K562 (cell line): ENCODE results near the gene VPS37B. TPM values are rescaled to one million over a fixed set of nuclear protein-coding genes. Genes with fewer than 3 reads are reported as not detected.

ENCODE experiments used
- ATAC-seq: fragments of 200-7000 bp; cut with Tn5 transposase; 3 replicates; pipeline ENCODE4 v1.9.1; 2020; ENCODE audit warnings: moderate library complexity
- BruUV-seq: library from RNA; stranded (reverse); fragments of 400-500 nt; replicated peaks from 2 replicates; lab custom pipeline; 2021; lab: Mats Ljungman, UMichigan
- CTCF ChIA-PET: fragments of 300-600 bp; formaldehyde crosslinking; extraction: SDS; loops from one replicate; lab custom pipeline; 2021; ENCODE audit warnings: low intra/inter-chr PET ratio; lab: Yijun Ruan, JAX
- POLR2A ChIA-PET: fragments of 300-600, 350-650 bp; sonication (Branson Sonifier 250); formaldehyde crosslinking; extraction: SDS; loops from one replicate; lab custom pipeline; 2021; ENCODE audit warnings: antibody characterized with exemption, inconsistent platforms; lab: Yijun Ruan, JAX
- DNase-seq, 4 experiments: peaks; one replicate each; pipeline versions ENCODE4 v3.0.0 to v3.0.0-alpha.2; 2011 to 2018; ENCODE audit warnings: low spot score in 3 of 4, mixed read lengths in 3 of 4; ENCODE audit errors: extremely low read depth in 1 of 4
- FAIRE-seq: peaks from 2 replicates; lab custom pipeline; 2011; peaks lifted over from hg19 to GRCh38; lab: Jason Lieb, UNC
- H2AFZ ChIP-seq: 2 replicates; pipeline ENCODE4 v1.6.0; 2011; ENCODE audit warnings: low read depth, low read length, control low read depth, inconsistent platforms
- H3K27ac ChIP-seq: fragments of 200-600 bp; 3 replicates; pipeline ENCODE4 v1.8.0; 2011; ENCODE audit warnings: low read depth, mild to moderate bottlenecking, control low read depth, inconsistent platforms, low read length, moderate library complexity, mixed read lengths; ENCODE audit errors: extremely low read depth
- H3K27me3 ChIP-seq, 2 experiments: fragments of 300-600 bp in 1 of 2; 2 replicates in 1 of 2; 3 replicates in 1 of 2; pipeline versions ENCODE4 v1.6.0 to v1.8.0; 2011; ENCODE audit warnings: inconsistent platforms in 2 of 2, low read length in 2 of 2, mild to moderate bottlenecking in 1 of 2, mixed read lengths in 1 of 2, moderate library complexity in 1 of 2; ENCODE audit not compliant: control insufficient read depth in 2 of 2, insufficient read depth in 2 of 2
- H3K36me3 ChIP-seq: fragments of 300-600 bp; 3 replicates; pipeline ENCODE4 v1.8.0; 2011; ENCODE audit warnings: mild to moderate bottlenecking, low read length, inconsistent platforms; ENCODE audit not compliant: control insufficient read depth, insufficient read depth
- H3K4me1 ChIP-seq, 2 experiments: fragments of 200-600 bp in 1 of 2; replicated peaks in 1 of 2; 2 replicates in 1 of 2; 3 replicates in 1 of 2; pipeline versions ENCODE4 v1.5.1 to v1.8.0; 2011; ENCODE audit warnings: inconsistent platforms in 2 of 2, low read length in 2 of 2, mild to moderate bottlenecking in 1 of 2, mixed read lengths in 1 of 2, moderate library complexity in 1 of 2; ENCODE audit not compliant: control insufficient read depth in 2 of 2, insufficient read depth in 2 of 2
- H3K4me2 ChIP-seq: 2 replicates; pipeline ENCODE4 v1.6.1; 2011; ENCODE audit warnings: low read length, control low read depth, inconsistent platforms, mixed read lengths; ENCODE audit not compliant: insufficient read depth
- H3K4me3 ChIP-seq: fragments of 200-600 bp; sonication (generic), shearing (Covaris generic); 2 replicates; pipeline ENCODE4 v1.5.1; 2016; ENCODE audit warnings: control low read depth, inconsistent platforms
- H3K79me2 ChIP-seq: fragments of 200-600 bp; 3 replicates; pipeline ENCODE4 v1.8.0; 2011; ENCODE audit warnings: low read length, inconsistent platforms; ENCODE audit not compliant: control insufficient read depth, insufficient read depth
- H3K9ac ChIP-seq, 2 experiments: 2 replicates each; pipeline versions ENCODE4 v1.6.0 to v1.6.1; 2011; ENCODE audit warnings: low read depth in 2 of 2, low read length in 2 of 2, control low read depth in 1 of 2, inconsistent platforms in 1 of 2, mild to moderate bottlenecking in 1 of 2, mixed read lengths in 1 of 2; ENCODE audit not compliant: insufficient read depth in 1 of 2
- H3K9me1 ChIP-seq: one replicate; pipeline ENCODE4 v1.6.0; 2011; ENCODE audit warnings: inconsistent platforms, mild to moderate bottlenecking, low read length, moderate library complexity; ENCODE audit not compliant: control insufficient read depth, insufficient read depth
- H3K9me3 ChIP-seq: replicated peaks from 2 replicates; pipeline ENCODE4 v1.5.1; 2011; ENCODE audit warnings: low read depth, low read length, inconsistent platforms; ENCODE audit not compliant: control insufficient read depth, insufficient read depth
- H4K20me1 ChIP-seq: replicated peaks from 2 replicates; pipeline ENCODE4 v1.6.1; 2011; ENCODE audit warnings: low read length, inconsistent platforms, mixed read lengths; ENCODE audit not compliant: control insufficient read depth, insufficient read depth
- CBX3 ChIP-seq, 2 experiments: IDR thresholded peaks; 1 replicate in 1 of 2; 2 replicates in 1 of 2; pipeline ENCODE4 v1.6.1; 2012; ENCODE audit warnings: inconsistent platforms in 2 of 2, low read length in 2 of 2, borderline replicate concordance in 1 of 2, control low read depth in 1 of 2
- MCM7 ChIP-seq, 2 experiments: fragments of 450-650 bp; IDR thresholded peaks; 2 replicates each; pipeline ENCODE4 v1.6.1; 2016 to 2018
- NR4A1 ChIP-seq, 2 experiments: fragments of 250-450 bp in 1 of 2; fragments of 450-650 bp in 1 of 2; sonication (Bioruptor Pico) in 1 of 2; IDR thresholded peaks; 2 replicates each; pipeline versions ENCODE4 v1.4.0 to v1.6.1; 2016 to 2020; ENCODE audit warnings: mild to moderate bottlenecking in 2 of 2, missing compliant biosample characterization in 1 of 2, missing genetic modification characterization in 1 of 2, moderate library complexity in 1 of 2
- PHF20 ChIP-seq: fragments of 450-650 bp; IDR thresholded peaks from 2 replicates; pipeline ENCODE4 v1.6.1; 2018; ENCODE audit not compliant: partially characterized antibody
- POLR2AphosphoS5 ChIP-seq: IDR thresholded peaks from 2 replicates; pipeline ENCODE4 v1.6.1; 2011; ENCODE audit warnings: mild to moderate bottlenecking, low read depth, low read length, moderate library complexity; ENCODE audit not compliant: control insufficient read depth, insufficient read depth
- ZNF316 ChIP-seq: fragments of 450-650 bp; IDR thresholded peaks from 2 replicates; pipeline ENCODE4 v1.6.1; 2016
- WGBS: fragments of 100-300 bp; shearing (Covaris generic); methylation state at CpG from one replicate; pipeline ENCODE4 v1.1.6; 2016; ENCODE audit warnings: low coverage, mixed read lengths; ENCODE audit not compliant: insufficient coverage; ENCODE audit errors: missing lambda C conversion rate; 5-methylcytosine and 5-hydroxymethylcytosine counted together
- in situ Hi-C: fragments of 300-500 bp; cut with MboI; formaldehyde crosslinking; loops from 4 replicates; pipeline ENCODE4 v1.15.0; 2018; ENCODE audit warnings: inconsistent platforms, mixed read lengths
- intact Hi-C: fragments of 100-400 bp; cut with micrococcal nuclease; formaldehyde crosslinking; loops from 2 replicates; pipeline ENCODE4 v1.14.2; 2022
- polyA plus RNA-seq, 8 experiments: library from polyadenylated mRNA; depleted of rRNA in 4 of 8; stranded (reverse) in 5 of 8; unstranded in 3 of 8; fragments of >200 nt; fragmentation: Nextera tagmentation in 2 of 8; fragmentation: Illumina TruSeq in 1 of 8; extraction: Ambion mirVana in 2 of 8; extraction: Trizol in 1 of 8; gene quantifications; 2 replicates each; pipeline versions ENCODE4 v1.2.1 to v1.2.3, GENCODE V29; 2011 to 2014; ENCODE audit warnings: inconsistent platforms in 1 of 8, missing spikeins in 1 of 8
- total RNA-seq, 7 experiments: library from RNA; depleted of rRNA in 6 of 7; stranded (reverse); fragments of >200 nt in 6 of 7; fragmentation: Illumina TruSeq in 2 of 7; extraction: Trizol in 2 of 7; gene quantifications; 2 replicates each; pipeline versions ENCODE4 v1.2.1 to v1.2.3, GENCODE V29; 2011 to 2021; ENCODE audit warnings: low replicate concordance in 1 of 7
- TF ChIP-seq, protein P1 (sequence below): fragments of 250-450 bp; sonication (Bioruptor Pico); IDR thresholded peaks from 2 replicates; pipeline ENCODE4 v1.9.0; 2021; ENCODE audit warnings: mild to moderate bottlenecking, inconsistent platforms

The VPS37B gene
- total and polyA plus RNA-seq, 9 of the 15 experiments (the other 6 are each of a cell fraction or from before 2014, with no cell fraction given), result 0.28 to 37.4 (median 17.9) TPM

DNA sequence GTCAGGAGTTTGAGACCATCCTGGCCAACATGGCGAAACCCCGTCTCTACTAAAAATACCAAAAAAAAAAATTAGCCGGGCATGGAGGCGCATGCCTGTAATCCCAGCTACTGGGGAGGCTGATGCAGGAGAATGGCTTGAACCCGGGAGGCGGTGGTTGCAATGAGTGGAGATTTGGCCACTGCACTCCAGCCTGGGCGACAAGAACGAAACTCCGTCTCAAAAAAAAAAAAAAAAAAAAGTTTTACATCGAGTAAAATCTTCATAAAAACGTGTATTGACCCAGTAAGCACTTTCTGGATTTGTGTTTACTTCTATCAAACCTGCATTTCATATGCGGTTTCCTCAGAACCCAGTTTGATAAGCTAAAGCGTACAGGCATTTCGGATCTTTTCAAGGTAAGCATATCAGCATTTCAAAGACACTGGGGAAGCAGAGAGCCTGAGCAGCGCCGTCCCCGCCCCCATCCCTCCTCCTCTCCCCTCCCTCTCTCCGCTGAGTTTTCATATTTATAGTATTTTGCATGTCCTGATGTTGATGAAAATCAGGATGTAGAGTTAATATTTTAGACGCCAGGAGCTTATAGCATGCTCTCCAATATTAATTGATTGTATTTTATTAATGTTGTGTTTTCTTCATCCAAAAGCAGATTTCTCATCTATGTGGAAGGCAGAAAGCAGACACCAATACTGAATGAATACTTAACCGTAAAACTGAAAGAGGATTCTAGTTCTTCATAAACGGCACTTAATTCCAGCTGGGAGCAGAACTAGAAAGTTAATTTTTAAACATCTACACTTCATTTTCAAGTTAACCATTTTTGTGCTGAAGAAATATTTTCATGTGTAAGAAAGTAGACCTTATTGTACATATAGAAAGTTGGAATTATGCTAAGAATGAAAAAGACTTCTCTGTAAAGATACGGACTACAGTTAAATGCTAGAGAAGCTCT lies 69.9 kb downstream of the VPS37B start:
- 2% methylated on average over 14 of the region's 22 CpGs for WGBS
- ATAC-seq (peak; percentile 70), FAIRE-seq (peak; percentile 48), DNase-seq (peak in 2 of 4 experiments; percentile 43 to 51)
- Histone ChIP-seq H3K36me3 (no peaks in the 10 kb centered on the region), H3K9ac (no peak overlapping the region), H3K4me1 (peaks cover 3 to 9% of the 10 kb centered on the region in 2 experiments; a peak in 2 of 5 replicates), H3K27me3 (no peaks in the 10 kb centered on the region), H3K4me3 (no peak overlapping the region), H2AFZ (peak overlapping the region; percentile 65), H3K9me3 (no peaks in the 10 kb centered on the region), H3K9me1 (no peaks in the 10 kb centered on the region), H3K27ac (no peak overlapping the region), H3K4me2 (0 out of 2 replicates have a peak overlapping the region, but pooled peaks have one; percentile 43), H3K79me2 (no peaks in the 10 kb centered on the region), H4K20me1 (no peaks in the 10 kb centered on the region)
- no TSS peak for BruUV-seq
- TF ChIP-seq POLR2AphosphoS5, result no peak
- no peak for TF ChIP-seq PHF20
- no peak for TF ChIP-seq NR4A1 (CRISPR knock-in tag; IDR thresholded peaks at IDR 0.05)
- TF ChIP-seq NR4A1 (tag; IDR thresholded peaks at IDR 0.05), result no peak
- peak; percentile 28; the same call in 1 of the 2 replicates for TF ChIP-seq ZNF316
- TF ChIP-seq, protein P1, sequence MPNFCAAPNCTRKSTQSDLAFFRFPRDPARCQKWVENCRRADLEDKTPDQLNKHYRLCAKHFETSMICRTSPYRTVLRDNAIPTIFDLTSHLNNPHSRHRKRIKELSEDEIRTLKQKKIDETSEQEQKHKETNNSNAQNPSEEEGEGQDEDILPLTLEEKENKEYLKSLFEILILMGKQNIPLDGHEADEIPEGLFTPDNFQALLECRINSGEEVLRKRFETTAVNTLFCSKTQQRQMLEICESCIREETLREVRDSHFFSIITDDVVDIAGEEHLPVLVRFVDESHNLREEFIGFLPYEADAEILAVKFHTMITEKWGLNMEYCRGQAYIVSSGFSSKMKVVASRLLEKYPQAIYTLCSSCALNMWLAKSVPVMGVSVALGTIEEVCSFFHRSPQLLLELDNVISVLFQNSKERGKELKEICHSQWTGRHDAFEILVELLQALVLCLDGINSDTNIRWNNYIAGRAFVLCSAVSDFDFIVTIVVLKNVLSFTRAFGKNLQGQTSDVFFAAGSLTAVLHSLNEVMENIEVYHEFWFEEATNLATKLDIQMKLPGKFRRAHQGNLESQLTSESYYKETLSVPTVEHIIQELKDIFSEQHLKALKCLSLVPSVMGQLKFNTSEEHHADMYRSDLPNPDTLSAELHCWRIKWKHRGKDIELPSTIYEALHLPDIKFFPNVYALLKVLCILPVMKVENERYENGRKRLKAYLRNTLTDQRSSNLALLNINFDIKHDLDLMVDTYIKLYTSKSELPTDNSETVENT (CRISPR knock-in tag), result no peak
- TF ChIP-seq CBX3 (IDR thresholded peaks at IDR 0.05; ENCODE audit: borderline replicate concordance in 1 of 2, low read length in 2 of 2), result no peak
- TF ChIP-seq MCM7 (IDR thresholded peaks at IDR 0.05), result no peak
- CTCF ChIA-PET, result no interaction called here
- intact Hi-C loops (no loop called here), in situ Hi-C loops (no loop called here)
- POLR2A ChIA-PET, result interaction anchor here (0.6 to 0.7 kb wide), 2 partner anchors 12 to 179 kb away, joined by 3 read pairs; no protein-coding TSS in a partner anchor
